ENCODE measurements around the gene CCDC200. TPM values are rescaled to one million over a fixed set of nuclear protein-coding genes. Genes with fewer than 3 reads are reported as not detected.
A peak's percentile ranks its signal among the peaks of the same experiment; 100 is the strongest.

Gene CCDC200
- total RNA-seq, 2 experiments from 2014 or later = not detected

DNA sequence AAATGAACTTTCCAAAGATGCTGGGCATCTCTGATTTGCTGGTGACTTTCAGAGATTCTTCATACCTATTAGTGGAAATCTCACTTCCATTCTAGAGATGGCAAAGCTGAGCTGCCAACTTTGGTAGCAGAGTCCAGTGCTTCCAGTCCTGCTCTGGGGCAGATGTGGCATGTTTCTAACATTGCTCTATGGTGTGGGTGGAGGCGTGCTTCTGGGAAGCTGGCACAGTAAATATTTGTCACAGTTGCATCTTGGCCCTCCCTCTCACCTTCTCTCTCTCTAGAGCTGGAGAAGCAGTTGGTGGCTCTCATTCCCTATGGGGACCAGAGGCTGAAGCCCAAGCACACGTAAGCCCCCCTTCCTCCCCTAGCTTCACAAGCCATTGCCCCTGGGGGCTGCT lies 14.9 kb downstream of the CCDC200 start:
- no peaks in the 10 kb centered on the region for H3K79me2 ChIP-seq (ENCODE audit: insufficient read depth, low read depth, low read length)
- no peaks in the 10 kb centered on the region for H4K20me1 ChIP-seq (ENCODE audit: insufficient read depth, low read length)
- peak overlapping the region; percentile 91 for H3K4me2 ChIP-seq (ENCODE audit: low read length)
- peaks cover 4% of the 10 kb centered on the region; the same call in 1 of the 2 replicates for H3K36me3 ChIP-seq (ENCODE audit: insufficient read depth, low read length)
- no TSS peak for BruUV-seq (replicated peaks)
- ChIA-PET POLR2A (no interaction called here), CTCF (ENCODE audit: unreplicated experiment) (interaction anchor here (1.5 kb wide), 1 partner anchor 13 kb away, joined by 5 read pairs; no protein-coding TSS in a partner anchor)
- no peaks in the 10 kb centered on the region for H3K9me2 ChIP-seq (ENCODE audit: insufficient read depth, low read length)
- TF ChIP-seq EZH2phosphoT487 (IDR thresholded peaks at IDR 0.05; ENCODE audit: borderline replicate concordance, low read depth, low read length) (no peak), CTCF (conservative IDR thresholded peaks at IDR 0.05; ENCODE audit: low read length) (no peak)
- H3K9me3 ChIP-seq (ENCODE audit: low read length) = no peaks in the 10 kb centered on the region
- DNase-seq (ENCODE audit: low spot score) = no peak
- no peak overlapping the region for H3K27ac ChIP-seq (ENCODE audit: low read depth, low read length, poor library complexity, severe bottlenecking)
- peak overlapping the region; percentile 70 for H3K4me3 ChIP-seq (ENCODE audit: low read depth, low read length, poor library complexity, severe bottlenecking)
- intact Hi-C loops (cut with micrococcal nuclease; ENCODE audit: unreplicated experiment) = loop anchor here (5.0 kb wide), 1 partner anchor 191 kb away; the partner anchor contains the start of gene VAT1
- no peak overlapping the region for H2AFZ ChIP-seq (ENCODE audit: low read length)
- peaks cover 32% of the 10 kb centered on the region for H3K4me1 ChIP-seq (ENCODE audit: insufficient read depth, low read length, poor library complexity, severe bottlenecking)

GRCh38 chr17:43212641-43213490 lies 15.6 kb downstream of the CCDC200 start:
- Histone ChIP-seq H4K20me1 (ENCODE audit: insufficient read depth, low read length) (no peaks in the 10 kb centered on the region), H3K4me1 (ENCODE audit: insufficient read depth, low read length, poor library complexity, severe bottlenecking) (peaks cover 32% of the 10 kb centered on the region), H3K36me3 (ENCODE audit: insufficient read depth, low read length) (peaks cover 4% of the 10 kb centered on the region; the same call in 1 of the 2 replicates), H2AFZ (ENCODE audit: low read length) (peak overlapping the region; percentile 47; the same call in 1 of the 2 replicates), H3K9me3 (ENCODE audit: low read length) (no peaks in the 10 kb centered on the region), H3K27ac (ENCODE audit: low read depth, low read length, poor library complexity, severe bottlenecking) (peak overlapping the region; percentile 71), H3K4me3 (ENCODE audit: low read depth, low read length, poor library complexity, severe bottlenecking) (peak overlapping the region; percentile 70), H3K4me2 (ENCODE audit: low read length) (peak overlapping the region; percentile 91), H3K9me2 (ENCODE audit: insufficient read depth, low read length) (no peaks in the 10 kb centered on the region), H3K79me2 (ENCODE audit: insufficient read depth, low read depth, low read length) (no peaks in the 10 kb centered on the region)
- BruUV-seq (replicated peaks) = no TSS peak
- ChIA-PET CTCF (ENCODE audit: unreplicated experiment) (interaction anchor here (1.5 kb wide), 1 partner anchor 13 kb away, joined by 5 read pairs; no protein-coding TSS in a partner anchor), POLR2A (interaction anchor here (0.7 kb wide), 1 partner anchor 39 kb away, joined by 3 read pairs; no protein-coding TSS in a partner anchor)
- peak; percentile 55 for DNase-seq (ENCODE audit: low spot score)
- intact Hi-C loops (cut with micrococcal nuclease; ENCODE audit: unreplicated experiment) = loop anchor here (5.0 kb wide), 1 partner anchor 191 kb away; the partner anchor contains the start of gene VAT1
- TF ChIP-seq EZH2phosphoT487 (IDR thresholded peaks at IDR 0.05; ENCODE audit: borderline replicate concordance, low read depth, low read length) (no peak), CTCF (conservative IDR thresholded peaks at IDR 0.05; ENCODE audit: low read length) (no peak)

Measured in OCI-LY7 (cell line).